COLO668 (cell line): ENCODE measurements around the gene PTPN14.

Experiments used
- DNase-seq: peaks from one replicate; lab custom pipeline; 2025; ENCODE audit not compliant: unreplicated experiment; lab: John Stamatoyannopoulos, UW

Gene PTPN14

DNA sequence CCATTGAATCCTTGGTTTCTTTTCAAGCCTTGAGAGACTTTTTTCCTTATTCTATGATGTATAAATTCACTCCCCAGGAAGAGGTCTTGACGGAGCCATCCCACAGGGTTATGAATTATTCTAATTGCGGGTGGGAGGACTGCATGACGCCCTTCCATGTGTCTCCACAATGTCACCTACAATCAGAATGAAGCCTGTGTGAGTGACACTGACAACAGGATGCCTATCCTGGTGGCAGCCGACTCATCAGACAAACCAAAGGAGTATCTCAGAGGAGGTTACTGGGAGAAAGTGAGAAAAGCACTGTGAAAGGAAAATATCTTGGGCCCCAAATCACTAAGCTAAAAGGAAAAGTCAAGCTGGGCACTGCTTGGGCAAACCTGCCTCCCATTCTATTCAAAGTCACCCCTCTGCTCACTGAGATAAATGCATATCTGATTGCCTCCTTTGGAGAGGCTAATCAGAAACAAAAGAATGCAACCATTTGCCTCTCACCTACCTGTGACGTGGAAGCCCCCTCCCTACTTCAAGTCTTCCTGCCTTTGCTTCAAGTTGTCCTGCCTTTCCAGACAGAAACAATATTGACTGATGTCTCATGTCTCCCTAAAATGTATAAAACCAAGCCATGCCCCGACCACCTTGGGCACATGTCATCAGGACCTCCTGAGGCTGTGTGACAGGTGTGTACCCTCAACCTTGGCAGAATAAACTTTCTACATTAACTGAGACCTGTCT is 172.0 kb downstream of the PTPN14 start:
- no peak for DNase-seq

DNA sequence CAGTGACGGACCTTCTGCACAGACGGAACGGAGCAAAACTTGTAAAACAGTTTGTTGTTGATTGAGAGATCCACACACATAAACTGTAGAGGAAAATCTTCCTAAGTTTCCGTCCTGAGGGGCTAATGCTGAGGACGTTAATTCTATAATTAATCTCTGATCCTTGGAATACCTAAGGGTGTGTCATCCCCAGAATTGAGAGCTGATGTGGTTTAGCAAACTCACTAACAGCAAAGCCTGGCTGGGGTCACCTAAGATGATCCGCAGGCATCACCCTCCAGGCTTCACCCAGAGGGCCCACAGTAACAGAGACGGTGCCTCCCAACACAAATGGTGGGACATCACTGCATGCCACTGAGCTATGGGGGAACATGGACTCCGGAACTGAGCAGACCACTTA is 172.9 kb downstream of the PTPN14 start:
- DNase-seq = no peak

DNA sequence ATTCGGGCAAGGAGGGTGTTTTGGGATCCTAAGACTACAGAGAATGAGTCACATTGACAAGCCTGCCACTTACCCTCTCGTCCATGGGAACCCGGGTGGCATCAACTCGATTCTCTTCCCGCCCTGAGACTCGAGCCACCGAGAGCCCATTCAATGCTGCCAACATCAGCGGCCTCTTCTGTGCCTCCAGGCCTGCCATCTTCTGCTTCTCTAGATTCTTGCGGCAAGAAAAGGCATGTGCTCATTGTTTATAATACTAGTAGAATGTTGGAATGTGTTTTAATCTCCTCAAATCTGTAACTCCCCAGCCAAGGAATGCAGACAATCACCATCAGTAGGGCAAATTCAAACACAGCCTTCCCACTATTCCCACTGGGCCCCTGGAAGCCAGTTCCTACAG is 173.5 kb downstream of the PTPN14 start:
- DNase-seq = no peak

DNA sequence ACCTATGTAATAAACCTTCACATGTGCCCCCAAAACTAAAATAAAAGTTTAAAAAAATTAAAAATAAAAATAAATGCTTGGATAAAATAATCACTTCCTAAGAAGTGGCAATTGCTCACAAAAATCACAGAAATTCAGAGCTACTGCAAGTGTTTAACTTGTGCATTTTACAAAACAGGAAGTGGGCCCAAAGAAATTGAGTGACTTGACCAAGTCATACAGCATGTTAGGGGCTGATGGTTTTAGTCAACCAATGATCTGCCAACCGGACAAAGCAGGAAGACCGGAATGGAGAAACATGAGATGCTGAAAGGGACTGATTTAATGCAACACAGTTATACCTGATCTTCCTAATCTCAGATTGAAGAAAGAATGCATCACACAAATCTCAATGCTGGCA is 173.9 kb downstream of the PTPN14 start:
- DNase-seq = no peak

DNA sequence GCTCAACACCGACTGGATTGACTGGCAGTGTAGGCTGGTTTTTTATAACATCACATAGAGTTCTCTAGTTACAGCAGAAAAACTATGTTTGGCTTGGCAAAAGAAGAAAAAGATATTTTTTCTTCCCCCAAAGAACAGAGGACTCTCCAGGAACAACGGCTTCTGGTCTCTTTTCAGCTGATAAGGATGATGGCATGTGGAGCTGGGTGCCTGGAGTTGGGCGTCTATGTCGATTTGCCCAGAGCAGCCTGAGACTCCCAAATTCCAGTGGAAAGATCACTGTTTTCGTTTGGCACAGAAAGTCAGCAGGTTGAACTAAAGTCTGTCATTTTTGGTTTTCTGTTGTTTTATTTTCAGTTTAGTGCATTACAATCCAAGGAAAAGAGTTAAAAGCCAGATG is 179.3 kb downstream of the PTPN14 start:
- DNase-seq = no peak

DNA sequence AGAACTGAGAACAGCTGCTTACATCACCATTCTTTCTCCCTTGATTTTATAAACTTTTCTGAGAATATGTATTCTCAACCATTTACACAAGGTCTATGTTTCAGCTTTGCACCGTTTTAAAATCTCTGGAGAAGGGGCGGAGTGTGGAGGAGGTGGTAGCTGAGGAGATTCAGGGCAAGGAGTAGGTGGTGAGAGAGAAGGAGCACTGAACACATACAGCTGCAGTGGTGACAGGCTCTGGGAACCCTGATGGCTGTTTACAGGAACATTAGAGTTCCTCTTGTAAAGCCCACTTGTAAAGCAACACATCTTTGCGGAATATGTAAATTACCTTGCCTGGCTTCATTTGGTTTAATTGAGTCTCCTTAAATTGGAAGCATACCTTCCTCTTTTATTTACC is 180.8 kb downstream of the PTPN14 start:
- no peak for DNase-seq

DNA sequence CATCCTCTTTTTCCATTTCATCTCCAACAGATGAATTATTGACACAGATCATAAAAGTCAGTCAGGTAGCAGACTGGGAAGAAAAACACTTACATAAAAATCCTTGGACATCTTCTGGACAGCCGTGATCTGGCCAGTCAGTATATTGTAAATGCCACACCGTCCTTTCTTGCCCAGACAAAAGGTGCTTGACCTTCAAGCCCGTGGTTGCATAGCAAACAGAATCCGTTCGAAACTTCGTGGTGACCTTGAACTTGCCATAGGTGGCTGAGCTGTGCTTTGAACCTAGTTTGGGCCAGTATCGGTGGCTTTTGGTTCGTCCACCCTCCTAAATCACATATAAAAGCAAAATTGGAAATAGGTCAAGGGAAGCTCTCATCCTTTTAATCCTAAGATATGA is 182.0 kb downstream of the PTPN14 start:
- no peak for DNase-seq

DNA sequence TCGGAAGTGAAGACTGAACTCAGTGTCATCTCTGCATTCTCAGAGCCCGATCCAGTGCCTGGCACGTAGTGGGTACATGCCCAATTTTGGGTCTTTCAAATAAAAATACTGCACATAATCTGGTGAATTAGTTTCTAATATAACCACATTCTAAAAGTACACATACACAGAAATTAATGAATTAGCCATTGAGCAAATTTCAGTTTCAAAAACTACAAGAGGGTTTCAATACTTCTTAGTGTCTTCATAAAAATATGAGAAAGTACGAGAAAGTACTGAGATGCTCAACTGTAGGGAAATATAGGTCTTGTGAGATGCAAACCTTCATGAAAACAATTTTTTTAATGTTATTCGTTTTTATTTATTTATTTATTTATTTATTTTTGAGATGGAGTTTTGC is 183.6 kb downstream of the PTPN14 start:
- no peak for DNase-seq

DNA sequence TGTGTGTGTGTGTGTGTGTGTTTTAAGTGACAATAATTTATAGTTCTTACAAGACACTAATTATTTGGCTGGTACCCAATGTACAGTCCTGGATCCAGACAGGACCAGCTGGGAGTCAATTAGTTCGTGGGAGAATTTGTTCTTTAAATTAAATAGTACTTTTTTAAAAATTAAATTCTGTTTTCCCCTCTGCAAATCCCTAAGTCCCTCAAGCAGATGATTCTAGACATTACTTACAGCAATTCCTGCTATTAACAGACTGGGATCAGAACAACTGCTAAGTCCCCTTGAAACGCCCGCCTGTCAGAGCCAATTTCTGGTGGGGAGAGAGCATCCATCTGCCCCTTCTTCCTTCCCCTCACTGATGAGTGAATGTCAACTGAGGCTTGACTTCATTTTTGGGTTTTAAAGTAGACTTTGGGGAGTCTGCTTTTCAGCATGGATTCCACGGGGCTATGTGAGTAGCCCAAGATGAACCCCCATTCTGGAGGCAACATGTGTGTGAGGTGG is 186.6 kb downstream of the PTPN14 start:
- no peak for DNase-seq

DNA sequence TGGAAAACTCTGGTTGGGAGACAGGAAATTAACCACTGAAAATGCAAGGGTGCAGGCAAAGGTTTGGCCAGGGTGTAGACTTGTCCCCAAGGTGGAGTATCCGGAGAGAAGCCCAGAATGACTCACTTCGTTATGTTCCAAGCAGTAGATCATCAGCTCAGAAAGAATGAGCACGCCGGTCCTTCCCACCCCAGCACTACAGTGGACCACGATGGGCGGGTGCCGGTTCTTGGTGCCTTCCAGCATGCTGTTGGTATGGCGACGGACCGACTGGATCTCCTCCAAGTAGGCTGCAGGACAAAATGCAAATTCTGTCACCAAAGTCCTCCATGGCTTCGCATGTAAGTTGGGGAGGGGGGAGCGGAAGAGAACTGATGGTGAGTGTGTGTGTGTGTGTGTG is 187.0 kb downstream of the PTPN14 start:
- DNase-seq = no peak

DNA sequence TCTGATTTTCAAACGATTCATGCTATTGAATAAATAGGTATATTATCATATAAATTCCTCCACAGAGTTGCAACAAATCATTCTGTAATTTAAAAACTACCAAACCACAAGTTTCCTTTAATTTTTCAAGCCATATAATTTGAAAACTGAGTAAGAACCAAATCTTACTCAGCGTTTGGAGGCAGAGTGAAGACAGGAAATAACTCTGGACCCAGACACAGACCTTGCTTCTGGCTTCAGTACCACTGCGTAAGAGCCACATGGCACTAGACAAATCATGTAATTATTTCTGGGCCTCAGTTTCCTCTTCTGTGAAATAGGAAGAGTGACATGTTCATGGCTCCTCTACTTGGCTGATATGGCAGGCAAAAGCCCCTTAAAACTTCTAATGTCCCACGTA is 188.0 kb downstream of the PTPN14 start:
- DNase-seq = no peak

DNA sequence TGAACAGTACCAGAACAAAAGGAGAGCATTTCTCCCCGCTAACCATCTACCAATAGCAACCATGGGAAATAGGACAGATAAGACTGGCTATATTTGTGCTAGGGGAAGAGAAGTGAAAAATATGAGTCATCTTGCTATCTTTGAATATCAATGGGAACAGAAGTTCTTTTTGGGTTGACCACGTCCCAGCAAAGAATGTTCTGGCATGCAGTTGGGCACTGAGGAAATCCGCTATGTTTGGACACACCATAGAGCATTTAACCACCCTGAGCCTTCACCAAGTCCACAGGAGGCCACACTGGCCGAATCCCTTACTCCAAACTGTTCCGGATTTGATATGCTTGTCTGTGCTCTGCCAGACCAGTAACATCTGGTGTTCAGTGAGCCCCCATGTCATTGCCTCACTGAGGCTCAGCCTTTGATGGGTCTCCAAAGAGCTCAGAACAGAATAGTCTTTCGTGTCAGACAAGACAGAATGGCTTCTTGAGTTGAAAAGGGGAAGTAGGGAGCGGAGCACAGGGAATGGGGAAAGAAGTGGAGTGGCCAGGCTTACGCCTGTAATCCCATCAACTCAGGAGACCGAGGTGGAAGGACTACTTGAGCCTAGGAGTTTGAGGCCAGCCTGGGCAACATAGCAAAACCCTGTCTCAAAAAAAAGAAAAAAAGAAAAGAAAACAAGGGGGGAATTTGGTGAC is 189.1 kb downstream of the PTPN14 start:
- no peak for DNase-seq

DNA sequence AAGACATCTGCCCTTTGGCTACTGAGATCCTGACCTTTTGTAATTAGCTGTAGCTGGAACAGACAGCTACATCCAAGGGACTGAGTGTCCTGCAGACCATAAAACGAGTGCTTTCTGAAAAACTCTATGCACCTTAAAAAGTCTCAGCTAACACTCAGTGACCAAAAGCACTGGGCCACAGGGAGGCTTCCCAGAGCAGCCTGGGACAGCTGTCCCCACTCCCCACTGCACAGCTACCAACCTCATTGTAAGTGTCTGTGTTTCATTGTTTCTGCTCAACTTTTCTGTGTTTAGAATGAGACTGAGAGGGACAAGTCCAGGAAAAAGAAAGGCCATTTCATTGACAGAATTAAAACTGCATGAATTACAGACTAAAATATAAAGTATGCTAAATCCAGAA is 189.8 kb downstream of the PTPN14 start:
- DNase-seq = no peak

DNA sequence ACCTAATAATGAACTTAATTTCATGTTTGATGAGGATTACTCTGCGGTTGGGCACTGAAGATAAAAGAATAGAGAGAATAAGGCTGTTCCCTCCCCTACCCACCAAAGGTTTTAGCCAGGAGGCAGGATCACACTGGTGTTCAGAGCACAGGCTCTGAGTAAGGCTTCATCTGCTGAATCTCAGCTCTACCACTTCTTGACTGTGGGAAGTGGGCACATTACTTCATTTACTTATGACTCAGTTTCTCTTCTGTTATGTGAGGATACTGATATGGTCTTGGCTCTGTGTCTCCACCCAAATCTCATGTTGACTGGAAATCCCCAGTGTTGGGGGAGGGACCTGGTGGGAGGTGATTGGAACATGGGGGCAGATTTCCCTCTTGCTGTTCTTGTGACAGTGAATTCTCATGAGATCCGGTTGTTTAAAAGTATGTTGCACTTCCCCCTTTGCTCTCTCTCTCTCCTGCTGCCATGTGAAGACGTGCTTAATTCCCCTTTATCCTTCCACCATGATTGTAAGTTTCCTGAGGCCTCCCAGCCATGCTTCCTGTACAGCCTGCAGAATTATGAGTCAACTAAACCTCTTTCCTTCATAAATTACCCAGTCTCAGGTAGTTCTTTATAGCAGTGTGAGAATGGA is 190.8 kb downstream of the PTPN14 start:
- DNase-seq = no peak

DNA sequence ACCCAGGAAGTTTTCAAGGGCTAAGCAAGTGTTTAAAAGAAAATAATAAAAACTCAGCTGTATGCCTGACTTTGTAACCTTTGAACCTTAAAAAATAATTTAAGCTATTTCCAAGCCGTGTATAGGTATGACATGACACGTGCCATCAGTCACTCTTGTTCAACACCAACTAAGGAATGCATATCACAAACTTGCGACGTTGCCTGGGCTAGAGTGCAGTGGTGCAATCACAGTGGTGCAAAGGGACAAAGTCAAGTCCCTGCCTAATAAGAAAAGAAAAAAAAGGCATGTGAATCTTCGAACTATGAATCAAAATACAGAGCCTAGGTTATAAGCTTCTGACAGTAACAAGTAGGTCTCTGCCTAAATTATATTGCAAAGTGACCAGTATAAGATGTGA is 191.3 kb downstream of the PTPN14 start:
- no peak for DNase-seq

DNA sequence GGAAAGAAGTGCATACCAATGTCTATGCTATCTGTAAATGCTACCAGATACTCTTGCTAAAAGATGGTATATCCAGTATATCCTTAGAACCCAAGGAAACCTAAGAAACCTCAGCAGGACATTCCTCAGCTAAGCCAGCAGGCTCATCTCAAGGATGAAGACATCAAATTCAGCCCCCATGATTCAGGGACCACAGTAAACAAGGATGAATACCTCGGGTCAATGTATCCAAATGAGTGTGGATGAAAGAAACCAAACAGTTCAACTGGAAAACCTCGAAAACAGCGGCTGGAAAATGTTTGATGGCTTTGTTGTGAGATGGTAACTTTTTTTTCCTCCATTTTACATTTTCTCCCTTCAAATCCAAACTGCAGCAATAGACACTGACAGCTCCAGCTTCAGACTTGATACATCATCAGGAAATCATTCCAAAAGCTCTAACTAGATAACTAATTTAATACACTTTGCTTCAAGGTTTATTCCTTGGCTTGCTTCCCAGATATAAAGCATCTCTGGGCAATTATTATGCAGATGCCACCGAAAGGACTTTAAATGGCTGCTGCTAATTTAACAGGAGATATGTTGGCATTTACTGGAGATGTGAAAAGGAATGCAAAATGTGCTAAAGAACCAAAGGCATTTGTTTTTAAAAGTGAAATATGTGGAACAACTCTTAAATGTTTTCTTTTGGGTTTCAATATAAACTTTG is 196.8 kb downstream of the PTPN14 start:
- DNase-seq = no peak

DNA sequence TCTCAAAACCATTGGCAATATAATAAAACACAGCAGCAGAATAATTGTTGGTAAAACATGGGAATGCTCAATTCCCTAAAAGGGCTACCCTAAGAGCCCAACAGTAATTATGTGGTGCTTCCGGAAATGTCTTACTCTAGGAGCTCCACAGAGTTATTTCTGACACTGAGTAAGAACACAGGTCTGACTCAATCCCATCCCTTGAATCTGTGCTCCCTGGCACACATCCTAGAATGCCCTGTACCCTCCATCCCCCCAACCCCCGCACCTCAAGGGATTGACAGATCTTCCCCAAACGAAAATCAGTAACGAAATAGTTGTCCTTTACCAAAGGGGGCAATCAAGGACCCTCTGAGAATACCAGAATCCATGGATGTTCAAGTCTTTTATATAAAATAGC is 198.6 kb downstream of the PTPN14 start:
- DNase-seq = no peak

DNA sequence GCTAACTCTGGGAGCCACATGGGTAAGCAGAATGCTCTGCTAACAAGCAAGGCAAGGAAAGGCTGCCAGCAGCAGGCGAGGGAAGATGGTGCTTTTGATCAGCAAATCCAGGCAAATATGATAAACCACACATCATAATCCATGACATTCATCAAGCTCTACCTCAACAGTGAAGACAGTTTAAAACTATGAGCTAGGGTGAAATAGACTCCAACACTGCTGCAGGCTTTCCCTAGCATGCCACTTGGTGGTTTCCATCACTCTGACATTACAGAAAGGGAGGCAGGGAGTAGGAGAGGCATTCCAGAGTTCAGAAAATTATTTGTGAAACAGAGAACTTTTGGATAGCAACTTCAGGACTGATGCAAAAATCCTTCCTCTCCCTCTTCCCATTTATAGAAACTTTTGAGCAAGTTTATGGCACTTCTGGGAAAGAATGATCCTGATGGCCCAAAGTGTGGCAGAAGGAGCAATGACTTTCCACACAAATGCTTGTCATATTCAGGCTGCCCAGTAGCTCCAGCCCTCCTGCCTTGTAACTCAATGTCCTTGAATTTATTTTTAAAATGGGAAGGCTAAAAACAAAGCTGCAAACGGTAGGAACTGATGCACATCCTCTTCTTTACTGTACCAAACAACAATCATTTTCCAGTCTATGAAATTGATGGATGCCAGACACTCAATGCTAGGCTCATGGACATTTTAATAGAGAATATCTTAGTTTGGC is 199.7 kb downstream of the PTPN14 start:
- DNase-seq = no peak

DNA sequence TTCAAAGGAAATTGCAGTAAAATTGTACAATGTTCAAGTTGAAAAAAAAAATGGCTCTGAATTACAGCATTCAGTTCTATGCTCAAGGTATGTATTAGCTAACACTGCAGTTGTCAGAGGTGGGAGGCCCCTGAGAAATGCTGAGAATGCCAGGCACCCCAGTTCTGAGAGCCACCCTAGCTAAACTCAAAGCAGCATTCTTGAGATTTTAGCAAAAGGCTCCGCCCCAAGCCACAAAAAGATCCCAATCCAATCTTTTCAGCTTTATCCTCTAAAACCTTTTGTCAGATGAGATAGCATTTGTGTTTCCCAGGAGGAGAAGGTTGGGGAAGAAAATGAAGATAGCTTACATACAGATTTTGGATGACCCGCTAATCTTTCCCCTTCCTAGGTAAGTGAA is 201.6 kb downstream of the PTPN14 start:
- no peak for DNase-seq

DNA sequence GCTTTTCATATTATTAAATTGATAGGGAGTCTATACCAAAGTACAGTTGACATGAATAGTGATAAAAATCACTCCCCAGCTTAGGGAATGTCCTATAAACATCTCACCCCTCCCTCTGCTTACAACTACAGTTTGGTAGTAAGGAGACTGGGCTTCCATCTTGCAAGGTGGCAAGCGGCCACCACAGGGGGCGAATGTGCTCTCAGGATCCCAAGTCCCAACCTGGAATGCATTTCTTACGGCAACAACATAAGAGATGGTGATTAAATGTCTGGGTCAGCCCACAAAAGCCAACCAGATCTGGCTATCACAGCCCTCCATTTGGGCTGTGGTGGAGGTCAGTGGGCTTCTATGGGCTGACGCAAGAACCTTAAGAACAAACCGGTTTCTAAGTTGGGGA is 202.4 kb downstream of the PTPN14 start:
- DNase-seq = no peak

DNA sequence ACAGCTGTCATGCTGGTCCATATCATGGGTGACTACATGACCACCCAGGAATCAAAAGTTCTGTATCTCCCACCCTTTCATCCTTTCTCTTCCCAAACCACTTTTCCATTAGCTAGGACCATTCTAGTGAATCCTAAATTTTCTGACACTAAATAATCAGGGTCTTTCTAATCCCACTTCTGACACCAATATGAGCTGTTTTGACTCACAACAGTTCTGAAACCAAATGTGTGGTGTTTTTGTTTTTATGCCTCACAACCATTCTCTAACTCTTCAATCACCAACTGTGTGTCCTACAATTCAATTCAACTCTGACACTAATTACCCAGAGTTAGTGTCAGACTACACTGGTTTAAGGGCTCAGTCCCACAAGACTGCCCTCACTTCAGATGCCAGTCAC is 206.5 kb downstream of the PTPN14 start:
- no peak for DNase-seq
